Prostate gland (tissue), 2 donors: ENCODE results near the gene JSRP1. TPM values are rescaled to one million over a fixed set of nuclear protein-coding genes. Genes with fewer than 3 reads are reported as not detected.

Experiments used
- DNase-seq: peaks from one replicate; pipeline ENCODE4 v3.0.0-alpha.2; 2019; ENCODE audit warnings: low spot score
- H3K27ac ChIP-seq, 2 donors: fragments of 200-600 bp; sonication (generic); 2 replicates each; pipeline ENCODE4 v1.5.1; 2017 to 2019
- H3K27me3 ChIP-seq: fragments of 200-600 bp; sonication (generic); replicated peaks from 2 replicates; pipeline ENCODE4 v1.5.1; 2019; ENCODE audit not compliant: insufficient read depth
- H3K36me3 ChIP-seq, 2 donors: fragments of 200-600 bp; sonication (generic); 1 replicate in 1 of 2; 2 replicates in 1 of 2; pipeline versions ENCODE4 v1.5.1 to v1.8.1; 2017 to 2019
- H3K4me1 ChIP-seq: fragments of 200-600 bp; sonication (generic); replicated peaks from 2 replicates; pipeline ENCODE4 v1.5.1; 2019
- H3K4me3 ChIP-seq, 2 donors: fragments of 200-600 bp; sonication (generic); 2 replicates each; pipeline ENCODE4 v1.5.1; 2017 to 2019
- H3K9me3 ChIP-seq: fragments of 200-600 bp; sonication (generic); 2 replicates; pipeline ENCODE4 v1.5.1; 2017
- POLR2A ChIP-seq: fragments of 450-650 bp; IDR thresholded peaks from one replicate; pipeline ENCODE4 v1.6.1; 2016; ENCODE audit warnings: antibody characterized with exemption, mild to moderate bottlenecking
- POLR2AphosphoS5 ChIP-seq: sonication (generic); formaldehyde crosslinking; IDR thresholded peaks from one replicate; pipeline ENCODE4 v1.6.1; 2017; ENCODE audit warnings: antibody characterized with exemption
- WGBS: methylation state at CpG from one replicate; pipeline ENCODE4 v1.1.5; 2018; 5-methylcytosine and 5-hydroxymethylcytosine counted together
- intact Hi-C: fragments of 100-400 bp; cut with DNase I; formaldehyde crosslinking; loops from one replicate; pipeline ENCODE4 v1.14.2; 2022
- total RNA-seq, 2 donors: library from RNA; depleted of rRNA; stranded (reverse); fragments of >200 nt; gene quantifications; one replicate each; pipeline ENCODE4 v1.1.0, GENCODE V29; 2016
- TF ChIP-seq, protein P1 (sequence below), 4 experiments: fragments of 200-600 bp in 2 of 4; fragments of 450-650 bp in 2 of 4; sonication (generic) in 2 of 4; IDR thresholded peaks; 1 replicate in 3 of 4; 2 replicates in 1 of 4; pipeline ENCODE4 v1.5.1; 2016 to 2019; ENCODE audit warnings: antibody characterized with exemption in 4 of 4, mild to moderate bottlenecking in 2 of 4, moderate library complexity in 2 of 4

The JSRP1 gene
- total RNA-seq, 2 donors from 2014 or later: 0.96 TPM; not detected in 1

DNA sequence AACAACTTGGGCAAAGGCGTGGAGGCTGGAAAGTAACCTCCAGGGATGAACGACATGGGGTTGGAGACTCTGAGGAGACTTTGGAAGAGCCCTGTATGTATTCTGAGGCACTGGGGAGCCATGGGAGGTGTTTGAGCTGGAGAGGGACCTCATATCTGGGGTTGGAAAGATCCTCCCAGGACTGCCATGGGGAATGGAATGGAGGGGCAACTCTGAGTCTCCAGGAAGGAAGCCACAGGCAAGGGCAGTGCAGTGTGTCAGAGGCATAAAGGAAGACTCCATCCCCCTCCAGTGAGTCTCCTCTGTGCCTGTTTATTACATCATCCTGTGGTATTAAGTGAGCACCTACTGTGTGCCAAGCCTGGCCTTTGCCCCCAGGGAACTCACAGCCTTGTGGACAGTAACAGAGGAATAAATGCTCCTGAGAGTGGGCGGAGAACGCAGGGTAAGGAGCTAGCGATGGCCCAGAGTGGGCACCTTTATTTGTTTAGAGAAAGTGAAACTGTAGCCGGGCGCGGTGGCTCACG is 18.0 kb upstream of the JSRP1 start:
- H3K27ac ChIP-seq: peak overlapping the region; percentile 50 to 60
- intact Hi-C loops: loop anchor here (5.0 kb wide), 2 partner anchors 112 to 177 kb away; partner anchors contain the start of genes DOT1L, IZUMO4 and MOB3A
- WGBS: 88% methylated on average over 9 of the region's 9 CpGs
- no peak for DNase-seq
- TF ChIP-seq POLR2A (no peak), POLR2AphosphoS5 (no peak)
- TF ChIP-seq, protein P1, sequence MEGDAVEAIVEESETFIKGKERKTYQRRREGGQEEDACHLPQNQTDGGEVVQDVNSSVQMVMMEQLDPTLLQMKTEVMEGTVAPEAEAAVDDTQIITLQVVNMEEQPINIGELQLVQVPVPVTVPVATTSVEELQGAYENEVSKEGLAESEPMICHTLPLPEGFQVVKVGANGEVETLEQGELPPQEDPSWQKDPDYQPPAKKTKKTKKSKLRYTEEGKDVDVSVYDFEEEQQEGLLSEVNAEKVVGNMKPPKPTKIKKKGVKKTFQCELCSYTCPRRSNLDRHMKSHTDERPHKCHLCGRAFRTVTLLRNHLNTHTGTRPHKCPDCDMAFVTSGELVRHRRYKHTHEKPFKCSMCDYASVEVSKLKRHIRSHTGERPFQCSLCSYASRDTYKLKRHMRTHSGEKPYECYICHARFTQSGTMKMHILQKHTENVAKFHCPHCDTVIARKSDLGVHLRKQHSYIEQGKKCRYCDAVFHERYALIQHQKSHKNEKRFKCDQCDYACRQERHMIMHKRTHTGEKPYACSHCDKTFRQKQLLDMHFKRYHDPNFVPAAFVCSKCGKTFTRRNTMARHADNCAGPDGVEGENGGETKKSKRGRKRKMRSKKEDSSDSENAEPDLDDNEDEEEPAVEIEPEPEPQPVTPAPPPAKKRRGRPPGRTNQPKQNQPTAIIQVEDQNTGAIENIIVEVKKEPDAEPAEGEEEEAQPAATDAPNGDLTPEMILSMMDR (IDR thresholded peaks at IDR 0.05): no peak
- peaks cover 0 to 5% of the 10 kb centered on the region in 2 donors for H3K36me3 ChIP-seq
- peaks cover 19% of the 10 kb centered on the region for H3K4me1 ChIP-seq
- H3K9me3 ChIP-seq: no peaks in the 10 kb centered on the region
- no peak overlapping the region for H3K4me3 ChIP-seq
- H3K27me3 ChIP-seq: no peaks in the 10 kb centered on the region

DNA sequence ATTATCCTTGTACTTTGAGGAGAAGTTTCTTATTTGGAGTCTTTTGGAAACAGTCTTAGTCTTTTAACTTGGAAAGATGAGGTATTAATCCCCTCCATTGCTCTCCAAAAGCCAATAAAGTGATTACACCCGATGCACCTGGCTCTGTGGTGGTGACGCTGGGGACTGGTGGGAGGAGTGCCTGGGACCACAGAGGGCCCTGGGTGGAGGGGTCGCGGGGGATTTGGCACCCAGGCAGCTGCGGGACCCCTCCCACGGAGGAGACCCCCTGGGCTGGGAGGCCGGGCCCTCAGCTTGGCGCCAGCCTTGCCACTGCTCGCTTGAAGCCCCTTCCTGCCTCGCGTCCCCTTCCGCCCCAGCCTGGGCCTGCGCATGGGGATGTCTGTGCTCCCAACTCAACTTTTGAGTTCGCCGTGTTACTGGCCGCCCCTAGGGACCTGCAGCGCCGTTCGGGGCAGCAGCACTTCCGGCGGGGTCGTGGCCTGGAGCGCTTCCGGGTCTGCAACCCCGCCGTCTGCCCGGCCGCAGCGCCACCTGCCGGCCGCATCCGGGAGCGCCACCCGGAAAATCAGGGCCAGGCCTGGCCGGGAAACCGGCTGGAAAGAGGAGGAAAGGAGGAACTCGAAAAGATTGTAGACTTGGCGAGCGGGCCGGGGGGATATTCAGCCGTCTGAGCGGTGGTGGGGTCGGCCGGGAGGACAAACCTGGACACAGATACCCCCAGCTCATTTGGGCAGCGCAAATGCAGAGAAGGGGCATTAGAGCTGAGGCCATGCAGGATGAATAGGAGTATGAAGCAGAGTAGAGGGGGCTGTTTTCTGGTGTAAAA is 17.4 kb upstream of the JSRP1 start:
- H3K4me3 ChIP-seq: peak overlapping the region in 1 of 2 donors; percentile 15
- 13% methylated on average over 44 of the region's 45 CpGs for WGBS
- H3K9me3 ChIP-seq: no peaks in the 10 kb centered on the region
- intact Hi-C loops: loop anchor here (2.0 to 5.0 kb wide), 3 partner anchors 37 to 176 kb away; partner anchors contain the start of genes DOT1L, IZUMO4, MOB3A and PLEKHJ1
- DNase-seq: peak; percentile 47
- H3K27me3 ChIP-seq: no peaks in the 10 kb centered on the region
- H3K4me1 ChIP-seq: peaks cover 19% of the 10 kb centered on the region
- peaks cover 0 to 5% of the 10 kb centered on the region in 2 donors for H3K36me3 ChIP-seq
- TF ChIP-seq POLR2AphosphoS5 (peak; percentile 67), POLR2A (peak; percentile 14)
- TF ChIP-seq, protein P1 (IDR thresholded peaks at IDR 0.05): peak; percentile 95 to 99 (median 98)
- peak overlapping the region; percentile 50 to 60 for H3K27ac ChIP-seq

DNA sequence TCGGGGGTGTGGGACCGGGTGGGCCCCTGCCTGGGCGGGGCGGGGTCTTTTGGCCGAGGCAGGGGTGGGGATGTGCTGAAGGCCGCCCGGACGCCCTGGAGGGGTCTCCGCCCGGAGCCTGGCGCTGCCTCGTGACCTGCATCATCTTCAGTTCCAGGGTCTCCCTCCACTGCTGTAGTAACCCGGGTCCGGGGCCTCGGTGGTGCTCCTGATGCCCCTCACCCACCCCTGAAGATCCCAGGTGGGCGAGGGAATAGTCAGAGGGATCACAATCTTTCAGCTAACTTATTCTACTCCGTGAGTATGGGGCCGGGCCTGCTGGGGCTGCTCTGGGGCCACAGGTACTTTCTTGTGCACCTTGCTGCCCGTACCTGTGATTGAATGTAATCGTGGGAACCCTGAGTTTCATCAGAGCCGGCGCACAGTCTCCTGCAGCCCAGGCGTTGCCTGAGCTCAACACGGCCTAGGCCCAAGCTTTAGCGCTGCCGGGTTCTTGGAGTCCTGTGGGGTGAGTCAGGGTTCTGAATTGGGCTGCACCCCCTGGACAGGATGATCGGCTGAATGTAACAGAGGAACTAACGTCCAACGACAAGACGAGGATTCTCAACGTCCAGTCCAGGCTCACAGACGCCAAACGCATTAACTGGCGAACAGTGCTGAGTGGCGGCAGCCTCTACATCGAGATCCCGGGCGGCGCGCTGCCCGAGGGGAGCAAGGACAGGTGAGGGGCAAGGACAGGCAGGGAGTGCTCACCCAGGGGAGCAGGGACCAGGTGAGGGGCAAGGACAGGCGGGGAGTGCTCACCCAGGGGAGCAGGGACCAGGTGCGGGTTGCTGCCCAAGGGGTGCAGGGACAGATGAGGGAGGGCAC is 15.3 kb upstream of the JSRP1 start:
- no peak for DNase-seq
- H3K4me1 ChIP-seq: peaks cover 19% of the 10 kb centered on the region
- intact Hi-C loops: loop anchor here (2.0 to 5.0 kb wide), 3 partner anchors 35 to 174 kb away; partner anchors contain the start of genes DOT1L, IZUMO4, MOB3A and PLEKHJ1
- no peaks in the 10 kb centered on the region for H3K9me3 ChIP-seq
- H3K27ac ChIP-seq: peak overlapping the region; percentile 99
- peak overlapping the region; percentile 100 for H3K4me3 ChIP-seq
- no peaks in the 10 kb centered on the region for H3K27me3 ChIP-seq
- 17% methylated on average over 41 of the region's 43 CpGs for WGBS
- H3K36me3 ChIP-seq: peaks cover 0 to 5% of the 10 kb centered on the region in 2 donors
- TF ChIP-seq POLR2AphosphoS5 (no peak), POLR2A (no peak)
- TF ChIP-seq, protein P1 (IDR thresholded peaks at IDR 0.05): no peak

DNA sequence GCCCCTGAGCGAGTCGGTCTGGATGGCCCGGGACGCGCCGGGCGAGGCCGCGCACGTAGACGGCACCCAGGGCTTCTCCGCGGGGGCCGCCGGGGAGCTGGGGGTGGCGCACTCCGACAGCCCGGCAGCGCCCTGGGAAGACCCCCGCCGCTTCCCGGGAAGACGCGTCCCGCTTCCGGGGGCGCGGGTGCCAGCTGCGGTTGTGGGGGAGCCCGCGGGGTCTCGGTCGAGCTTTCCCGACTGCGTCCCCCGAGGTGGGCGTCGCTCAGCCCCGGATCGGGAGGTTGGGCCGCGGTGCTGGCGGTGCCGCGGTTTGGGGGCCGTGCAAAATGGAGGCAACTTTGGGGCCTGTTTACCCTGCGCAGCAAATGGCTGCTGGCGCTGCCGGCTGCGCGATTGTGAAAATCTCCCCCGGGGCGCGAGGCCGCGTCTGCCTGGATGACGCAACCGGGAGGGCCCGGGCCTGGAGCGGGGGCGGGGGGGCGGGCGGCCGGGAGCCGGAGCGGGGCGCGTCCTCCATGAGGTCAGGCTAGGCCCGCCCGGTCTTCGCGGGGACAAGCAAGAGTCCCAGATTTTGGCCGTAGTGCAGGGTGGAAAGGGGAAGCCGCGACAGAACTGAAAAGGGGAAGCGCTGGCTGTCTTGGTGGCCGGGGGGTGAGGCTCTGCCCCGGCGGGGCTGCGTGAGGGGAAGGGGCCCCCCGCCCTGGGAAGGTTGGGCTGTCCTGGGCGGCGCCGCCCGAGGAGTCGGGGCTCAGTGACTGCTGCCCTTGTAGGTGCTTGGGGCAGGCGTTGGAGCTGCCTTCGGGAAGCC is 14.4 kb upstream of the JSRP1 start:
- Histone ChIP-seq H3K36me3 (peaks cover 0 to 5% of the 10 kb centered on the region in 2 donors), H3K4me1 (peaks cover 19% of the 10 kb centered on the region), H3K27ac (peak overlapping the region; percentile 99), H3K27me3 (no peaks in the 10 kb centered on the region), H3K4me3 (peak overlapping the region; percentile 100), H3K9me3 (no peaks in the 10 kb centered on the region)
- peak; percentile 78 for DNase-seq
- WGBS: under 1% methylated on average over 82 of the region's 88 CpGs
- intact Hi-C loops: loop anchor here (5.0 kb wide), 2 partner anchors 108 to 173 kb away; partner anchors contain the start of genes DOT1L, IZUMO4 and MOB3A
- TF ChIP-seq, protein P1 (IDR thresholded peaks at IDR 0.05): peak in 1 of 4 experiments; percentile 6
- TF ChIP-seq POLR2A (peak; percentile 79), POLR2AphosphoS5 (peak; percentile 80)
